Right ventricle myocardium inferior (tissue), 1 donor: ENCODE results near the gene IMMP2L. TPM values are rescaled to one million over a fixed set of nuclear protein-coding genes. Genes with fewer than 3 reads are reported as not detected.
"Not testable (repeated sequence)": the region's sequence is repeated elsewhere in the genome, so short reads cannot be mapped to it uniquely, and the experiment has no call there.

ENCODE experiments used
- ATAC-seq: fragments of 200-7000 bp; cut with Tn5 transposase; one replicate; pipeline ENCODE4 v1.9.1; 2020; ENCODE audit warnings: mild to moderate bottlenecking, moderate library complexity
- DNase-seq: peaks from one replicate; pipeline ENCODE4 v3.0.0; 2021; ENCODE audit errors: missing footprints
- intact Hi-C: fragments of 100-400 bp; cut with DNase I; formaldehyde crosslinking; loops from one replicate; pipeline ENCODE4 v1.11.0; 2022
- total RNA-seq: library from RNA; stranded (reverse); fragmentation: NEBNext Ultra II Directional; extraction: Animal tissue kit (Norgen Biotek cat#: 25700); gene quantifications from one replicate; pipeline ENCODE4 v1.2.1, GENCODE V29; 2021
- donor health status: DM: no; HTN: yes; CAD: no; lungs with severe emphysema.

IMMP2L gene
- total RNA-seq, 1 donor from 2014 or later = 14.3 TPM

- intact Hi-C loops = loop anchor here (2.0 to 10.0 kb wide), 3 partner anchors 397 to 645 kb away; no protein-coding TSS in a partner anchor
- ATAC-seq (no peak), DNase-seq (no peak)
Measured at GRCh38 chr7:111089822-111090426, 472.4 kb downstream of the IMMP2L start.

- DNase-seq = no peak
- no peak for ATAC-seq
- intact Hi-C loops = loop anchor here (2.0 kb wide), 1 partner anchor 398 kb away; no protein-coding TSS in a partner anchor
Measured at GRCh38 chr7:111088328-111088727, 474.0 kb downstream of the IMMP2L start.

GRCh38 chr7:111086532-111086931 lies 475.8 kb downstream of the IMMP2L start:
- intact Hi-C loops = no loop called here
- ATAC-seq (no peak), DNase-seq (no peak)

GRCh38 chr7:111085356-111085755 lies 476.9 kb downstream of the IMMP2L start:
- intact Hi-C loops = no loop called here
- DNase-seq (no peak), ATAC-seq (no peak)

- DNase-seq (no peak), ATAC-seq (no peak)
- intact Hi-C loops = no loop called here
Measured at GRCh38 chr7:111083413-111083812, 478.9 kb downstream of the IMMP2L start.

- no peak for DNase-seq
- no peak for ATAC-seq
- intact Hi-C loops = no loop called here
Measured at GRCh38 chr7:111082351-111082750, 479.9 kb downstream of the IMMP2L start.

- intact Hi-C loops = no loop called here
- ATAC-seq = no peak
Measured at GRCh38 chr7:111081546-111082267, 480.6 kb downstream of the IMMP2L start.

GRCh38 chr7:111080495-111081105 lies 481.7 kb downstream of the IMMP2L start:
- intact Hi-C loops = no loop called here
- no peak for ATAC-seq

More at GRCh38 chr7:111081546-111082267, 480.6 kb downstream of the IMMP2L start:
- DNase-seq = no peak

GRCh38 chr7:111077001-111077400 lies 485.3 kb downstream of the IMMP2L start:
- ATAC-seq = no peak
- intact Hi-C loops = loop anchor here (5.0 kb wide), 1 partner anchor 90 kb away; no protein-coding TSS in a partner anchor
- DNase-seq = no peak

More at GRCh38 chr7:111080495-111081105, 481.7 kb downstream of the IMMP2L start:
- DNase-seq = no peak

- intact Hi-C loops = loop anchor here (5.0 kb wide), 1 partner anchor 89 kb away; no protein-coding TSS in a partner anchor
- DNase-seq = no peak
- ATAC-seq = no peak
Measured at GRCh38 chr7:111076205-111076604, 486.1 kb downstream of the IMMP2L start.

GRCh38 chr7:111075498-111075897 lies 486.8 kb downstream of the IMMP2L start:
- intact Hi-C loops = loop anchor here (5.0 kb wide), 1 partner anchor 88 kb away; no protein-coding TSS in a partner anchor
- no peak for DNase-seq
- ATAC-seq = peak; percentile 60

GRCh38 chr7:111074748-111075146 lies 487.5 kb downstream of the IMMP2L start:
- no peak for DNase-seq
- ATAC-seq = no peak
- intact Hi-C loops = loop anchor here (5.0 kb wide), 1 partner anchor 87 kb away; no protein-coding TSS in a partner anchor

GRCh38 chr7:111074071-111074747 lies 488.1 kb downstream of the IMMP2L start:
- no peak for DNase-seq
- intact Hi-C loops = no loop called here
- ATAC-seq = no peak

- ATAC-seq, intact Hi-C loops, DNase-seq: not testable (repeated sequence)
Measured at GRCh38 chr7:111072658-111073057, 489.6 kb downstream of the IMMP2L start.

- no peak for ATAC-seq
- DNase-seq = no peak
- intact Hi-C loops = no loop called here
Measured at GRCh38 chr7:111071556-111071955, 490.7 kb downstream of the IMMP2L start.

- intact Hi-C loops = no loop called here
- DNase-seq (no peak), ATAC-seq (no peak)
Measured at GRCh38 chr7:111068618-111069017, 493.7 kb downstream of the IMMP2L start.

- no peak for ATAC-seq
- intact Hi-C loops = no loop called here
- DNase-seq = no peak
Measured at GRCh38 chr7:111067682-111068081, 494.6 kb downstream of the IMMP2L start.

GRCh38 chr7:111067251-111067650 lies 495.0 kb downstream of the IMMP2L start:
- no peak for ATAC-seq
- DNase-seq = no peak
- intact Hi-C loops = no loop called here

GRCh38 chr7:111063166-111063565 lies 499.1 kb downstream of the IMMP2L start:
- DNase-seq = no peak
- intact Hi-C loops = no loop called here
- no peak for ATAC-seq
